ENCODE measurements around the gene DLX3. TPM values are rescaled to one million over a fixed set of nuclear protein-coding genes. Genes with fewer than 3 reads are reported as not detected.

Gene DLX3
- total RNA-seq, 1 donor from 2014 or later = 0.12 TPM

DNA sequence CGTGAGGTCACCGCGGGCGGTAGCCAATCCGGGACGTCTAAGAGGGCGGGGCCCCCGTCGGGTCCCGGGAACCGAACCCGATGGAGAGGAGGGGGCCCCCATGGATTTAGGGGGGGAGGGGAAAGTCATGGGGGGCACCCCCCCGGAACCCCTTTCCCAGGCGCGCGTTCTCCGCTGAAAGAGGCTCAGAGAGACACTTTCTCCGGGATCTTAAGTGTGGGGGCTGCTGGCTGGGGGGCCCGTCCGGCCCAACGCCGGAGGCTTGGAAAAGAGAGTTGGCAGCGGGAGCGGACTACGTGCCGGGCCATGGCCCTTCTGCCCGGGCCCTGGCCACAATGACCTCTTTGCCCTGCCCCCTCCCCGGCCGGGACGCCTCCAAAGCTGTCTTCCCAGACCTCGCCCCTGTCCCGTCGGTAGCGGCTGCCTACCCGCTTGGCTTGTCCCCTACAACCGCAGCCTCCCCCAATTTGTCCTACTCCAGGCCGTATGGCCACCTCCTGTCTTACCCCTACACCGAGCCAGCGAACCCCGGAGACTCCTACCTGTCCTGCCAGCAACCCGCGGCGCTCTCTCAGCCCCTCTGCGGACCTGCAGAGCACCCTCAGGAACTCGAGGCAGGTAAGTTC is 25.8 kb downstream of the DLX3 start, which contains the start of gene DLX4:
TSS of gene DLX4 (plus strand) at position 57 of the 626 bp plus-strand sequence. CDS start at position 336, 279 bp downstream.
- Mint-ChIP-seq H3K4me3 (peak within 1 kb of the TSS; percentile 87), H3K9me3 (no peaks in the 10 kb centered on the region), H3K27ac (peak within 1 kb of the TSS; percentile 66), H3K4me1 (peaks cover 26% of the 10 kb centered on the region), H3K36me3 (ENCODE audit: low read depth) (peaks cover 2% of the 10 kb centered on the region), H3K27me3 (peaks cover 90% of the 10 kb centered on the region)
- intact Hi-C loops (cut with micrococcal nuclease) = loop anchor here (5.0 to 10.0 kb wide), 3 partner anchors 972 to 1354 kb away; partner anchors contain the start of genes HOXB13, HOXB7, HOXB8 and IGF2BP1
- peak; percentile 67 for DNase-seq

DNA sequence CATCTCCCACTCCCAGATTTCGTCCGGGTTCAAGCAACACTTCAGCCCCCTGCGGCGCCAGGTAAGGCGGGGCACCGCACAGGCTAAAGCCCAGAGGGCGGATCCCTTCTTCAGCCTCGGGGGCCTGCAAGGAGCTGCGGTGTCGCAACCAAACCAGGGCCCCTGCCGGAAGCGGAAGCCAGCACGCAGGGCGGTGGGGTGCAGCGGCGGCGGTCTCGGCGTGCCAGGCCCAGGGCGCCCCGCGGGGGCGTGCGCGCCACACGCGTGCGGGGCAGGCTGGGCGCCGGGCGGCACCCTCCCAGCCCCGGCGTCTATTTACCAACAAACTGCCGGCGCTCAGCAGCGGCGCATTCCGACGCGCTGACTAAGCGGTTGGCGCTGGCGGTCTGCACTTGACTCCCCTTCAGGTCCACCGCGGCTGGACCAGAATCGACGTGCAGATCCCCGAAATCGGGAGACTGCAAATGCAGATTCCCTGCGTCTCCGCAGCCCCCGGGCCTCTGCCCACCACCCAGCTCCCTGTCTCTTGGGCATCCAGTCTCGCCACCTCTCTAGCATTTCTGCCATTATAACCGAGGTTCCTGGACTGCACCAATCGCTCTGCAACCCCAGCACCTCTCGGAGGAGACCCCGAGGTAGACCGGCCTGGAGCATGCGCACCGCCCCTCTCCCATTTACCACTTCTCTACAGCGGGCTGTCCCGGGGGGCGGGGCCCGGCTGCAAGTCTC is 26.5 kb downstream of the DLX3 start:
- Mint-ChIP-seq H3K4me1 (peaks cover 30% of the 10 kb centered on the region), H3K27ac (peak overlapping the region; percentile 56), H3K27me3 (peaks cover 90% of the 10 kb centered on the region), H3K36me3 (ENCODE audit: low read depth) (peaks cover 3% of the 10 kb centered on the region), H3K9me3 (no peaks in the 10 kb centered on the region), H3K4me3 (peak overlapping the region; percentile 87)
- intact Hi-C loops (cut with micrococcal nuclease) = loop anchor here (1.0 to 10.0 kb wide), 4 partner anchors 26 to 1354 kb away; partner anchors contain the start of genes HOXB13, HOXB7, HOXB8 and IGF2BP1
- DNase-seq = peak; percentile 89

GRCh38 chr17:49967621-49968404 is 27.2 kb downstream of the DLX3 start:
- Mint-ChIP-seq H3K4me1 (peaks cover 33% of the 10 kb centered on the region), H3K27me3 (peaks cover 90% of the 10 kb centered on the region)
- intact Hi-C loops (cut with micrococcal nuclease) = loop anchor here (1.0 to 10.0 kb wide), 4 partner anchors 26 to 1353 kb away; partner anchors contain the start of genes HOXB13, HOXB7, HOXB8 and IGF2BP1

DNA sequence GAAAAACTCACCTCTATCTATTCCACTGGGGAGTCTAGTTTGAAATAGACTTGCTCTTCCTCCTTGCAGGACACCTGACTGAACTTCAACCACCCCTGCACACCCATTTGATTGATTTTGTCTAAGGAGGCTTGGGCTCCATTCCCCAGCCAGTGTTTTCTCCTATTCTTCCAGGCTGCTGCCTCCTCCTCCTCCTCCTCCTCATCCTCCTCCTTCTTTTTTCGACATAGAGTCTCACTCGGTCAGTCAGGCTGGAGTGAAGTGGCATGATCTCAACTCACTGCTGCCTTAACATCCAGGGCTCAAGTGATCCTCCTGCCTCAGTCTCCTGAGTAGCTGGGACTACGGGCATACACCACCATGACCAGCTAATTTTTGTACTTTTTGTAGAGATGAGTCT is 27.8 kb downstream of the DLX3 start:
- peaks cover 91% of the 10 kb centered on the region for H3K27me3 Mint-ChIP-seq
- DNase-seq = no peak
- peaks cover 33% of the 10 kb centered on the region for H3K4me1 Mint-ChIP-seq
- no peak overlapping the region for H3K27ac Mint-ChIP-seq
- peaks cover 4% of the 10 kb centered on the region for H3K36me3 Mint-ChIP-seq (ENCODE audit: low read depth)
- intact Hi-C loops (cut with micrococcal nuclease) = loop anchor here (5.0 to 10.0 kb wide), 3 partner anchors 970 to 1352 kb away; partner anchors contain the start of genes HOXB13, HOXB7, HOXB8 and IGF2BP1
- no peaks in the 10 kb centered on the region for H3K9me3 Mint-ChIP-seq
- H3K4me3 Mint-ChIP-seq = no peak overlapping the region

More at GRCh38 chr17:49967621-49968404, 27.2 kb downstream of the DLX3 start:
- Mint-ChIP-seq H3K36me3 (ENCODE audit: low read depth) (peaks cover 4% of the 10 kb centered on the region), H3K27ac (no peak overlapping the region), H3K9me3 (no peaks in the 10 kb centered on the region), H3K4me3 (peak overlapping the region; percentile 61)
- DNase-seq = no peak

GRCh38 chr17:49966767-49967166 is 28.3 kb downstream of the DLX3 start:
- Mint-ChIP-seq H3K9me3 (no peaks in the 10 kb centered on the region), H3K36me3 (ENCODE audit: low read depth) (peaks cover 4% of the 10 kb centered on the region)
- no peak for DNase-seq

DNA sequence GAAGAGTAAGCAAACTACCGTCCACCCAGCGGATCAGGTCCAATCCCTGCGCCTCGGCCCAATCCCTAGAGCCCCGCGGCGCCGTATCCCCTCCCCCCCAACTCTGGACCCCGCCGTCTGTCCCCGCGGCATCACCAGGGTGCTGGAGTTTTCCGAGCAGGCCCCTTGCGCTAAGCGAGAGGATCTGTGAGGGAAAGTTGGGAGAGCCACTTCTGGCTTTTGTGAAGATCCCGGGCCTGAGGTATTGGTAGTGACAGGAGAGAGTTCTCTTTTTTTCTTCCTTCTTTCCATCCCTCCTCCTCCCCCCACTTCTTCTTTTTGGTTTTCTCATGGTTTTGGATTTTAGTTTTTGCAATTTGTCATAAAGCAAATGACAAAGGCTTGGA is 29.5 kb downstream of the DLX3 start:
- Mint-ChIP-seq H3K4me1 (peaks cover 27% of the 10 kb centered on the region), H3K9me3 (no peaks in the 10 kb centered on the region), H3K27ac (peak overlapping the region; percentile 77), H3K4me3 (no peak overlapping the region), H3K27me3 (peaks cover 86% of the 10 kb centered on the region), H3K36me3 (ENCODE audit: low read depth) (peaks cover 4% of the 10 kb centered on the region)
- DNase-seq = no peak
- intact Hi-C loops (cut with micrococcal nuclease) = loop anchor here (5.0 to 10.0 kb wide), 3 partner anchors 968 to 1351 kb away; partner anchors contain the start of genes HOXB13, HOXB7, HOXB8 and IGF2BP1

More at GRCh38 chr17:49966767-49967166, 28.3 kb downstream of the DLX3 start:
- Mint-ChIP-seq H3K27ac (no peak overlapping the region), H3K4me1 (peaks cover 33% of the 10 kb centered on the region), H3K27me3 (peaks cover 91% of the 10 kb centered on the region), H3K4me3 (no peak overlapping the region)
- intact Hi-C loops (cut with micrococcal nuclease) = loop anchor here (5.0 to 10.0 kb wide), 3 partner anchors 969 to 1352 kb away; partner anchors contain the start of genes HOXB13, HOXB7, HOXB8 and IGF2BP1

DNA sequence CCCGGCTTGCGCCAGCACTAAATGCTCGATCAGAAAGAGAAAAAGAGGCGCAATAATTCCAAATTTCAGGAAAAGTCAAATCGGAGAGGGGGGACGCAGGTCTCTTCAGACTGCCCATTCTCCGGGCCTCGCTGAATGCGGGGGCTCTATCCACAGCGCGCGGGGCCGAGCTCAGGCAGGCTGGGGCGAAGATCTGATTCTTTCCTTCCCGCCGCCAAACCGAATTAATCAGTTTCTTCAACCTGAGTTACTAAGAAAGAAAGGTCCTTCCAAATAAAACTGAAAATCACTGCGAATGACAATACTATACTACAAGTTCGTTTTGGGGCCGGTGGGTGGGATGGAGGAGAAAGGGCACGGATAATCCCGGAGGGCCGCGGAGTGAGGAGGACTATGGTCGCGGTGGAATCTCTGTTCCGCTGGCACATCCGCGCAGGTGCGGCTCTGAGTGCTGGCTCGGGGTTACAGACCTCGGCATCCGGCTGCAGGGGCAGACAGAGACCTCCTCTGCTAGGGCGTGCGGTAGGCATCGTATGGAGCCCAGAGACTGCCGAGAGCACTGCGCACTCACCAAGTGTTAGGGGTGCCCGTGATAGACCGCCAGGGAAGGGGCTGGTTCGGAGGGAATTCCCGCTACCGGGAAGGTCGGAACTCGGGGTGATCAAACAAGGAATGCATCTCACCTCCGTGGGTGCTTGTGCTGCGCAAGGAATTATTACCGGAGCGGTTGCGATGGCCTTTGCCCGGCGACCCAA is 30.1 kb downstream of the DLX3 start:
- Mint-ChIP-seq H3K4me1 (peaks cover 22% of the 10 kb centered on the region), H3K27me3 (peaks cover 80% of the 10 kb centered on the region), H3K36me3 (ENCODE audit: low read depth) (peaks cover 4% of the 10 kb centered on the region), H3K9me3 (no peaks in the 10 kb centered on the region), H3K27ac (peak overlapping the region; percentile 5), H3K4me3 (no peak overlapping the region)
- DNase-seq = peak; percentile 74
- intact Hi-C loops (cut with micrococcal nuclease) = loop anchor here (5.0 to 10.0 kb wide), 4 partner anchors 468 to 1350 kb away; partner anchors contain the start of genes HOXB13, HOXB7, HOXB8 and IGF2BP1

- Mint-ChIP-seq H3K4me1 (peaks cover 20% of the 10 kb centered on the region), H3K9me3 (no peaks in the 10 kb centered on the region), H3K36me3 (ENCODE audit: low read depth) (peaks cover 2% of the 10 kb centered on the region), H3K27ac (peak overlapping the region; percentile 5), H3K27me3 (peaks cover 75% of the 10 kb centered on the region), H3K4me3 (peak overlapping the region; percentile 22)
- intact Hi-C loops (cut with micrococcal nuclease) = loop anchor here (5.0 to 10.0 kb wide), 3 partner anchors 467 to 1350 kb away; partner anchors contain the start of genes HOXB13, HOXB7, HOXB8 and NGFR
- no peak for DNase-seq
These were observed 30.7 kb downstream of the DLX3 start for GRCh38 chr17:49964303-49964768.

GRCh38 chr17:49963626-49964302 is 31.3 kb downstream of the DLX3 start:
- H3K4me3 Mint-ChIP-seq = peak overlapping the region; percentile 35
- peaks cover 71% of the 10 kb centered on the region for H3K27me3 Mint-ChIP-seq
- H3K9me3 Mint-ChIP-seq = no peaks in the 10 kb centered on the region
- peaks cover 2% of the 10 kb centered on the region for H3K36me3 Mint-ChIP-seq (ENCODE audit: low read depth)
- peak overlapping the region; percentile 5 for H3K27ac Mint-ChIP-seq
- DNase-seq = no peak
- intact Hi-C loops (cut with micrococcal nuclease) = loop anchor here (5.0 to 10.0 kb wide), 3 partner anchors 466 to 1349 kb away; partner anchors contain the start of genes HOXB13, HOXB7, HOXB8 and NGFR
- H3K4me1 Mint-ChIP-seq = peaks cover 18% of the 10 kb centered on the region

GRCh38 chr17:49963309-49963625 is 31.8 kb downstream of the DLX3 start:
- intact Hi-C loops (cut with micrococcal nuclease) = loop anchor here (5.0 to 10.0 kb wide), 3 partner anchors 466 to 1348 kb away; partner anchors contain the start of genes HOXB13, HOXB7, HOXB8 and NGFR
- H3K27ac Mint-ChIP-seq = no peak overlapping the region
- H3K4me3 Mint-ChIP-seq = no peak overlapping the region
- no peak for DNase-seq
- peaks cover 17% of the 10 kb centered on the region for H3K4me1 Mint-ChIP-seq
- H3K36me3 Mint-ChIP-seq (ENCODE audit: low read depth) = peaks cover 2% of the 10 kb centered on the region
- no peaks in the 10 kb centered on the region for H3K9me3 Mint-ChIP-seq
- peaks cover 69% of the 10 kb centered on the region for H3K27me3 Mint-ChIP-seq

- Mint-ChIP-seq H3K27me3 (peaks cover 64% of the 10 kb centered on the region), H3K4me3 (no peak overlapping the region), H3K36me3 (ENCODE audit: low read depth) (peaks cover 2% of the 10 kb centered on the region), H3K4me1 (peaks cover 17% of the 10 kb centered on the region), H3K9me3 (no peaks in the 10 kb centered on the region), H3K27ac (no peak overlapping the region)
- intact Hi-C loops (cut with micrococcal nuclease) = loop anchor here (5.0 to 10.0 kb wide), 3 partner anchors 465 to 1348 kb away; partner anchors contain the start of genes HOXB13, HOXB7, HOXB8 and NGFR
- DNase-seq = no peak
These were observed 32.3 kb downstream of the DLX3 start for GRCh38 chr17:49962599-49963308.
